ENCODE measurements around the gene ZFP42.
"Not testable (repeated sequence)": the region's sequence is repeated elsewhere in the genome, so short reads cannot be mapped to it uniquely, and the experiment has no call there.

Gene ZFP42

DNA sequence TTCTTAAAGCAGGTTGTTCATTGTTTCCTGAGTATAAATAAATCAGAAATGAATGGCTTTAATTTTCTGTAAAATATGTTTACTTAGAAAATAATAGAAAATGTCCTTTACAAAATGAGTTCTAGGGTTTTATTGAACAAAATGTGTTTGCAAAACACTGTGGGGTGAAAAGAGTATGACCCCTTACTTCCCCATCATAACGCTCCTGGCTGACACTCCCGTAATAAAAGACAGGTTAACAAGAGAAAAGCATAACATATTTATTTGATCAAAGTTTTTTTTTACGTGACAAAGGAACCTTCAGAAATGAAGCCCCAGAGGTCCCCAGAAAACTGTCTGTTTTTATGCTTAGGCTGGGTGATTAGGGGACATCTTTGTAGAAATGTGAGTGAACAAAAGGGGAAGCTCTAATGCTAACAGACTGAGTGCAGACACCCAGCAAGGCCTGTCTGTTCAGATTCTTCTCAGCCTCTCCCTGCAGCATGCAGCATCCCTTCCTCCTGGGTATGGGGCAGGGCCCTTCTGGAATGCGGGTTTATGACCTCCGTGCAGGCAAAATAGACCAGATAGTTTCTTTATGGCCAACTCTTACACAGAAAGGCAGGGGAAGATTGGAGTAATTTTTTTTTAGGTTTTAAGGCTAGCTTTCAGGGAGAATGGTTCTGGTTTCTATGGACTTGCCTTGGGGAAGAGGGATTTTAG lies 26.1 kb downstream of the ZFP42 start:
- no peak for DNase-seq

DNA sequence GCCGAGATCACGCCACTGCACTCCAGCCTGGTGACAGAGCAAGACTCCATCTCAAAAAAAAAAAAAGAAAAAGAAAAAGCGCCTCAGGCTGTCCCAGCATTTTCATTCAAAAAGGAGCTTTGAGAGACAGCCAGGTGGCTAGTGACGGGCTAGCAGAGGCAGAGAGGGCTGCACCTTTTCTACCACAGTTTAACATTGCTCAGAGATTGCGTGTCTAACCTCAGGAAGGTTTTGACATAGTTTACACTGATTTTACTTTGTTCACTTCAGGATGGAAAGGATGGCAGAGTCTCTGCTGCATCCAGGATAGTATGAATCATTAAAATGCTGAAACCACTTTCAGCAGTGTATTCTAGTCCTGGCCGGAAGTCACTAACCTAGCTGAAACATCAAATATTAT lies 28.1 kb downstream of the ZFP42 start:
- no peak for DNase-seq

DNA sequence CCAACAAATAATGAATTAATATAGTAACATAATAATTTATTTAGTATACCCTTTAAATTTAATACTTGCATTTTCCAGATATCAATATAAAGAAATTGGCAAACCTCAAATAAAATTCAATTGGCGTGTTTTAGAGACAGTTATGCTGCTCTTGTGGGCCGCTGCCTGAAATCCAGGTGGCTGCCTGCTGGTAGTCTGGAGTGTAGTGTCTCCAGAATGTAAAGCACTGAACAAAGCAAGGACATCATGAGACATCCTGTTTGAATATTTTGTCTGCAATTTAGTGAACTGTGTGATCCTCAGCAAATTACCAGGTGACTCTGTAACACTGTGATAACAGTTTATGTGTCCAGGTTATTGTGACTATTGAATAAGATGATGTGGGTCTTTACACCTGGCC lies 29.9 kb downstream of the ZFP42 start:
- DNase-seq = no peak

DNA sequence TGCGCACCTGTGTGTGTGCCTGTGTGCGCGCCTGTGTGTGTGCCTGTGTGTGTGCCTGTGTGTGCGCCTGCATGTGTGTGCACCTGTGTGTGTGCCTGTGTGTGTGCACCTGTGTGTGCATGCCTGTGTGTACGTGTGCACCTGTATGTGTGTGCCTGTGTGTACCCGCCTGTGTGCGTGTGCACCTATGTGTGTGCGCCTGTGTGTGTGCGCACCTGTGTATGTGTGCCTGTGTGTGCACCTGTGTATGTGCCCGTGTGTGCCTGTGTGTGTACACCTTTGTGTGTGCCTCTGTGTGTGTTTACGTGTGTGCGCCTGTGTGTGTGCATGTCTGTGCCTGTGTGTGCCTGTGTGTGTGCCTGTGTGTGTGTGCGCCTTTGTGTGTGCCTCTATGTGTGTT lies 33.5 kb downstream of the ZFP42 start:
- DNase-seq = no peak

DNA sequence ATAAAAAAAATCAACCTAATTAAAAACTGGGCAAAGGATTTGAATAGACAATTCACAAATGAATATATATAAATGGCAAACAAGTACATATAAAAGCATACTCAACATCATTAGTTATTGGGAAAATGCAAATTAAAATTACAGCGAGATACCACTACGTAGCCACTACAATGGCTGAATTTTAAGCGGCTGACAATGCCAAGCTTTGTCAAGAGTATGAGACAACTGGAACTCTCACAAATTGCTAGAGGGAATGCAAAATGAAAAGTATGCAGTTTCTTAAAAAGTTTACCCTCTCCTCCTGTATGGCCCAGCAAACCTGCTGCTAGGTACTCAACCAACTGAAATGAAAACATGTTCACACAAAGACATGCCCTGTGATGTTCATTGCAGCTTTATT lies 34.8 kb downstream of the ZFP42 start:
- peak in 8 of 51 donors; percentile 1 to 48 (median 4) for DNase-seq

DNA sequence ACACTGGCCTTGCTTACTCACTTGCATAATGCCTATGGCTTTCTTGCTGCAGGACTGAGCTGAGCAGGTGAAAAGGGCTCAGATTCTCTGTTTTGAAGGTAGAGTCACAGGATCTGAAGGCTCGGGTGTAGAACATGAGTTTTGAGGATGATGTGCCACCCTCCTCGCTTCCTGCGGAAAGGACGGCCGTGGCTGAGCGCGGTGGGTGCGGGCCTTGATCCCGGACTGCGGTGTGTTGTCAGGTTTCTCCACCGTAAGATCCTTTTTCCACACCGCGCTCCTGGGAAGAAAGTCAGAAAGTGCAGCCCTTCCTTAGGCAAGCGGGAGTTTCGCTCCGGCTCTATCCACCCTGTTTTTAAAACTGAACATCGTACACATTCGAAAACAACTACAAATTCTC lies 36.2 kb downstream of the ZFP42 start:
- no peak for DNase-seq

DNA sequence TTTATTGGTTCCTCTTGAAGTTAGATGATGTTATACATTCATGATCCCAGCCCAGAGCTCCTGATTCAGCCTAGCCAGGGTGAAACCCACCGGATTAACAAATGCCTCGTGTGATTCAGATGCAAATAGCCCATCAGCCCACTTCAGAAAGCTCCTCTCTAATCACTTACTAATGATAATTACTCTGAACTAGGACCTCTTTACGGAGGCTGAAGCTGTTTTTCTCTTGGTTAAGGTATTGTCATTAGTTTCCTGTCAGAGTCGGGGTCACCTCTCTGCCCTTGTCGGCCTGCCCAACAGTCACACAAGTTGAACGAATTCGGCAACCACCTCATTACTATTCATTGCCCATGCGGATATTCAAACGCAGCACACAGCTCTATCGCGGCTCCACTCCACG lies 36.6 kb downstream of the ZFP42 start:
- DNase-seq = no peak

DNA sequence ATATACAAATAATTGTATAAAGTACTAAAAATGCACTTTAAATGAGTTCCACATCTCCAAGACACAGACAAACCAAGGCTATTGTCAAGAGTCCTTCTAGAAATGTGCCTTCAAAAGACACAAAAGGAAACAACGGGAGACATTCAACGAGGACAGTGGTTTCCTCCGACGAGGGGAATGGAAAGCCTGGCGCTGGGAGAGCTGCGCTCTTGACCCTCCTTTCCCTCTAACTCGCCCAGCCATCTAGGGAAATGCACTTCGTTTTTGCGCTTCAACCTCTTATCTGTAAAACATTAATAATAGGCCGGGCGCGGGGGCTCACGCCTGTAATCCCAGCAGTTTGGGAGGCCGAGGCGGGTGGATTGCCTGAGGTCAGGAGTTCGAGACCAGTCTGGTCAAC lies 37.0 kb downstream of the ZFP42 start:
- no peak for DNase-seq

DNA sequence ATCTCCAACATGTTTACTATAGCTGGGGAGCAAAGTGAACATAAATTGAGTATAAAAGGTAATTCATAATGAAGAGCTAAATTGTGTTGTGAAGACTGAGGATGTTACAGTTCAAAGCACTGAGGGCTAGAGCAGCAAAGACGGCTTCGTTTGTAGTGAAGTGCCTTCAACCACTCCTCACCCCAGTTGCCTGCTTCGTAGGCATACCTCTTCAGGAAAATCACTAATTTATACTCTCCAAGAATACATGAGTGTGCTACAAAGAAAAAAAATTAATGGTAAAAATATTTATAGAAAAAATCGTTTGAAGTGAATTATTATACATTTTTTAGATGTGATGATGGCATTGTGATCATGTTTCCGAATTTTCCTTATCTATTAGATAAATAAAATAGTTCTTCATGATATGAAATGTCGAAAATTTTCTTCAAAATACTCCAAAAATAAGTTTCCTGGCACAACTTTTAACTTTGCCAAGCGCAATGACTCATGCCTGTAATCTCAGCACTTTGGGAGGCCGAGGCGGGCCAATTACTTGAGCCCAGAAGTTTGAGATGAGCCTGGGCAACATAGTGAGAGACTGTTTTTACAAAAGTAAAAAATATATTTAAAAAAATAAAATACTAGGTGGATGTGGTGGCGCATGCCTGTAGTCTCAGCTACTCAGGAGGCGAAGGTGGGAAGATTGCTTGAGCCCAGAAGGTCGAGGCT lies 41.6 kb downstream of the ZFP42 start:
- no peak for DNase-seq

DNA sequence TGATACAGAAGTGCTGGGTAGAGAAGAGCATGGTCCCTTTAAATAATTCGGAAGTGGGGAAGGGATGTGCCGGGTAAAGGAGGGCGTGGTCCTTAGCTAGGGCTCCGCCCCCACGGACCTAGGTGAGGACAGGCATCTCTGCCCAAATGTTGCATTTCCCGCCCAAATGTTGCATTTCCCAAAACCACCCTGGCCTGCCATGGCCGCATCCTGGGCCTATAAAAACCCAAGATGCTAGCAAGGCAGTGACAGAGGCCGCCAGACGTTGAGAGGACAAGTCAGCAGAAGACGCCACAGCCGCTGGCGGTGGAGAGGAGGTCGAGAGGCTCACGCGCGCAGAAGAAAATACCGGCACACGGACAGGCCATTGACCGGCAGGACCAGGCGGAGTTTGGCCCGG lies 46.1 kb downstream of the ZFP42 start:
- DNase-seq = no peak

DNA sequence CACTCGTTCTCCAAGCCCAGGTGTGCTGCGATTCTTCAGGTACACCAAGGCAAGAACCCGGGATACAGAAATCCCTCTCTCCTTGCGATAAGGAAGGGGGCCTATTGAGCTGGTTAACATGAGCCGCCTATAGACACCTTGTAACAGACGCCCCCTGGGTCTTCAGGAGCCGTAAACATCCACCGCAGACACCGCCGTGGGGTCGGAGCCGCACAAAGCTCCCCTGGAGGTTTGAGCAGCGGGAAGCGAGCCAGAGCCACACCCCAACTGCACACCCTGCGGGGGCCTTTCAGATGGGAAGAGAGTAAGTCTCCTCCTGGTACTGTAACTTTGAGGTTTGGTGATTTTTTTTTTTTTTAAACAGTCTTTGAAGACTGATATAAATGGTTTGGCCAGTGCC lies 46.6 kb downstream of the ZFP42 start:
- no peak for DNase-seq

DNA sequence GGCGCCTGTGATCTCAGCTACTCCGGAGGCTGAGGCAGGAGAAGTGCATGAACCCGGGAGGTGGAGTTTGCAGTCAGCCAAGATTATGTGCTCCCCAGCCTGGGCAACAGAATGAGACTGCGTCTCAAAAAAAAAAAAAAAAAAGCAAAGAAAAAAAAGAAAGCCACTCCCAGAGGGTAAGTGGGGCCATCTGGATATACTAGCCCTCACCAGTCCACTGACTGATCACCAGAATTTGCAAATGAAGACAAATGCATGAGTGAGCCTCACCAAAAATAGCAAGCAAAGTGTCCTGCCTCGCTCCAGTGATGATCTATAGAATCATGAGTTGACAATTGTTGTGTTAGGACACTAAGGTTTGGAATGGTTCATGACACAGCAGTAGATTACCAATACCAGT lies 47.6 kb downstream of the ZFP42 start:
- no peak for DNase-seq

DNA sequence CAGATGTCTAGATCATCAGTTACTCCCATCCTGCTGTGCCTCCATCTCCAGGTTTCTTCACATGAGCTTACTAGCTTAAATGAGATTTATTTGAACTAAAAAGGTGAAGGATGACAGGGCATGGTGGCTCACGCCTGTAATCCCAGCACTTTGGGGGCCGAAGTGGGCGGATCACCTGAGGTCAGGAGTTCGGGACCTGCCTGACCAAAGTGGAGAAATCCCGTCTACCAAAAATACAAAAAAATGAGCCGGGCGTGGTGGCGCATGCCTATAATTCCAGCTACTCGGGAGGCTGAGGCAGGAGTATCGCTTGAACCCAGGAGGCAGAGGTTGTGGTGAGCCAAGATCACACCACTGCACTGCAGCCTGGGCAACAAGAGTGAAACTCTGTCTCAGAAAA lies 49.9 kb downstream of the ZFP42 start:
- not testable (repeated sequence) for DNase-seq

DNA sequence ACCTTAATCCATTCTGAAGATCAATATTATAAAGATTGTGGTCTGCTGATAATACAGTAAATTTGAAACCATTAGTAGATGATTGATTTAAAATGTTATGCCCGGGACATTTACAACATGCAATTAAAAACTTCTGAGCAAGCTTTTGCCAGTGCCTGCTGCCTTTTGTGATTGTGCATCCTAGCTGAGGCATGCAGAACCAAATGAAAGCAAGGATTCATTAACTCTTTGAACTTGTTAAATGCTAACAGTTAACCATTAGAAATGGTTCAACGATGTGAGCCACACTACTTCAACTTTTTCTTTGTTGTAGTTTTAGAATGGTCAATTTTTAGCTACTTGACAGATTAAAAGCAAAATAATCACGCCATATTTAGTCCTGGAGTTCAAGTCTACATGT lies 51.1 kb downstream of the ZFP42 start:
- no peak for DNase-seq

DNA sequence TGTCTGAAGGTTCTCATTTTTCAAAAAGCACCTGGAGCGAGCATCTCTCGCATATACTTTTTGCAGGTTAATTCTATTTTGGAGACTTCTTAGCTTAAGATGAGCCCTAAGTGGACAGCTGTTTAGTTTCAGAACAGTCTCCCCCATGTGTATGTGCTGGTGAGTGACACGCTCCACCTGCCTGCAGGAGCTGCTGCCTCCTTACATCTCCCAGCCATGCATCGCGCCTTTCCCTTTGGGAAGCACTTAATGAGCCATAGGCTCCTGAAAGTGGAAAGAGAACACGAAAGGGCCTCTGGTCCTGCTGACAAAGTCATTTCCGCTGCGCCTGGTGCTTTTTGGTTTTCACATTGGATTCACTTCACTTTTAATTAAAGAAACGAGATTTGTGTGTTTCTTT lies 57.7 kb downstream of the ZFP42 start:
- no peak for DNase-seq
